Measurements from ENCODE around the gene SERPINA1. TPM values are rescaled to one million over a fixed set of nuclear protein-coding genes. Genes with fewer than 3 reads are reported as not detected.
"Not testable (repeated sequence)": the region's sequence is repeated elsewhere in the genome, so short reads cannot be mapped to it uniquely, and the experiment has no call there.

The SERPINA1 gene
- total RNA-seq, 1 donor from 2014 or later = not detected

DNA sequence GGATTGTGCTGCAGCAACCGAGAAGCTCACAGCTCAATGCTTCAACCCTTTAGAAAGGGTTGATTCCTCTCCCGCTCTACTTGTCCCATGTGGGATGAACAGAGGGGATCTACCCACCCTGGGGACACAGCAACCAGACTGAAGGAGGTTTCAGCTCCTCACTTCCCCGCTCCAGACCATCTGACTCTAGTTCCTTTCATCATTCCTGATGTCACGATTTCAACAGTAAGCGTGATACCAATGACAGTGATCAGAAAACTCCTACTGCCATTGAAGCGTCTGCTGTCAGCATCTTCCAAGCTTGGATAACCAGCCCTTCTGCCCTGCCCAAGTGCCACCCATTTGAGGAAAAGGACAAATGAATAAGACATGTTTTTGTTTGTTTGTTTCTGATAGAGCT lies 14.3 kb downstream of the SERPINA1 start:
- H3K4me1 Mint-ChIP-seq (ENCODE audit: low read depth, unreplicated experiment) = no peaks in the 10 kb centered on the region
- no peak overlapping the region for H3K4me3 Mint-ChIP-seq (ENCODE audit: unreplicated experiment)
- H3K9me3 Mint-ChIP-seq (ENCODE audit: unreplicated experiment) = peaks cover 2% of the 10 kb centered on the region
- DNase-seq = no peak
- no peak overlapping the region for H3K27ac Mint-ChIP-seq (ENCODE audit: unreplicated experiment)
- TF ChIP-seq, protein P1, sequence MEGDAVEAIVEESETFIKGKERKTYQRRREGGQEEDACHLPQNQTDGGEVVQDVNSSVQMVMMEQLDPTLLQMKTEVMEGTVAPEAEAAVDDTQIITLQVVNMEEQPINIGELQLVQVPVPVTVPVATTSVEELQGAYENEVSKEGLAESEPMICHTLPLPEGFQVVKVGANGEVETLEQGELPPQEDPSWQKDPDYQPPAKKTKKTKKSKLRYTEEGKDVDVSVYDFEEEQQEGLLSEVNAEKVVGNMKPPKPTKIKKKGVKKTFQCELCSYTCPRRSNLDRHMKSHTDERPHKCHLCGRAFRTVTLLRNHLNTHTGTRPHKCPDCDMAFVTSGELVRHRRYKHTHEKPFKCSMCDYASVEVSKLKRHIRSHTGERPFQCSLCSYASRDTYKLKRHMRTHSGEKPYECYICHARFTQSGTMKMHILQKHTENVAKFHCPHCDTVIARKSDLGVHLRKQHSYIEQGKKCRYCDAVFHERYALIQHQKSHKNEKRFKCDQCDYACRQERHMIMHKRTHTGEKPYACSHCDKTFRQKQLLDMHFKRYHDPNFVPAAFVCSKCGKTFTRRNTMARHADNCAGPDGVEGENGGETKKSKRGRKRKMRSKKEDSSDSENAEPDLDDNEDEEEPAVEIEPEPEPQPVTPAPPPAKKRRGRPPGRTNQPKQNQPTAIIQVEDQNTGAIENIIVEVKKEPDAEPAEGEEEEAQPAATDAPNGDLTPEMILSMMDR (IDR thresholded peaks at IDR 0.05; ENCODE audit: partially characterized antibody, unreplicated experiment) = no peak
- peaks cover 5% of the 10 kb centered on the region for H3K27me3 Mint-ChIP-seq (ENCODE audit: unreplicated experiment)
- peaks cover 5% of the 10 kb centered on the region for H3K36me3 Mint-ChIP-seq (ENCODE audit: unreplicated experiment)

GRCh38 chr14:94373708-94374107 lies 14.7 kb downstream of the SERPINA1 start:
- DNase-seq = no peak
- H3K4me3 Mint-ChIP-seq (ENCODE audit: unreplicated experiment) = no peak overlapping the region
- H3K27ac Mint-ChIP-seq (ENCODE audit: unreplicated experiment) = no peak overlapping the region
- H3K27me3 Mint-ChIP-seq (ENCODE audit: unreplicated experiment) = peaks cover 5% of the 10 kb centered on the region
- H3K4me1 Mint-ChIP-seq (ENCODE audit: low read depth, unreplicated experiment) = no peaks in the 10 kb centered on the region
- H3K36me3 Mint-ChIP-seq (ENCODE audit: unreplicated experiment) = peaks cover under 1% of the 10 kb centered on the region
- TF ChIP-seq, protein P1 (IDR thresholded peaks at IDR 0.05; ENCODE audit: partially characterized antibody, unreplicated experiment) = no peak
- peaks cover 2% of the 10 kb centered on the region for H3K9me3 Mint-ChIP-seq (ENCODE audit: unreplicated experiment)

- no peak for DNase-seq
- no peaks in the 10 kb centered on the region for H3K4me1 Mint-ChIP-seq (ENCODE audit: low read depth, unreplicated experiment)
- H3K4me3 Mint-ChIP-seq (ENCODE audit: unreplicated experiment) = no peak overlapping the region
- peaks cover 4% of the 10 kb centered on the region for H3K27me3 Mint-ChIP-seq (ENCODE audit: unreplicated experiment)
- TF ChIP-seq, protein P1 (IDR thresholded peaks at IDR 0.05; ENCODE audit: partially characterized antibody, unreplicated experiment) = no peak
- H3K27ac Mint-ChIP-seq (ENCODE audit: unreplicated experiment) = no peak overlapping the region
- H3K9me3 Mint-ChIP-seq (ENCODE audit: unreplicated experiment) = peaks cover 2% of the 10 kb centered on the region
- H3K36me3 Mint-ChIP-seq (ENCODE audit: unreplicated experiment) = no peaks in the 10 kb centered on the region
These were observed 16.3 kb downstream of the SERPINA1 start for GRCh38 chr14:94372021-94372605.

GRCh38 chr14:94370524-94370910 lies 17.9 kb downstream of the SERPINA1 start:
- no peak overlapping the region for H3K4me3 Mint-ChIP-seq (ENCODE audit: unreplicated experiment)
- H3K36me3 Mint-ChIP-seq (ENCODE audit: unreplicated experiment) = no peaks in the 10 kb centered on the region
- peaks cover 2% of the 10 kb centered on the region for H3K9me3 Mint-ChIP-seq (ENCODE audit: unreplicated experiment)
- TF ChIP-seq, protein P1 (IDR thresholded peaks at IDR 0.05; ENCODE audit: partially characterized antibody, unreplicated experiment) = no peak
- no peaks in the 10 kb centered on the region for H3K4me1 Mint-ChIP-seq (ENCODE audit: low read depth, unreplicated experiment)
- no peak overlapping the region for H3K27ac Mint-ChIP-seq (ENCODE audit: unreplicated experiment)
- H3K27me3 Mint-ChIP-seq (ENCODE audit: unreplicated experiment) = no peaks in the 10 kb centered on the region
- no peak for DNase-seq

DNA sequence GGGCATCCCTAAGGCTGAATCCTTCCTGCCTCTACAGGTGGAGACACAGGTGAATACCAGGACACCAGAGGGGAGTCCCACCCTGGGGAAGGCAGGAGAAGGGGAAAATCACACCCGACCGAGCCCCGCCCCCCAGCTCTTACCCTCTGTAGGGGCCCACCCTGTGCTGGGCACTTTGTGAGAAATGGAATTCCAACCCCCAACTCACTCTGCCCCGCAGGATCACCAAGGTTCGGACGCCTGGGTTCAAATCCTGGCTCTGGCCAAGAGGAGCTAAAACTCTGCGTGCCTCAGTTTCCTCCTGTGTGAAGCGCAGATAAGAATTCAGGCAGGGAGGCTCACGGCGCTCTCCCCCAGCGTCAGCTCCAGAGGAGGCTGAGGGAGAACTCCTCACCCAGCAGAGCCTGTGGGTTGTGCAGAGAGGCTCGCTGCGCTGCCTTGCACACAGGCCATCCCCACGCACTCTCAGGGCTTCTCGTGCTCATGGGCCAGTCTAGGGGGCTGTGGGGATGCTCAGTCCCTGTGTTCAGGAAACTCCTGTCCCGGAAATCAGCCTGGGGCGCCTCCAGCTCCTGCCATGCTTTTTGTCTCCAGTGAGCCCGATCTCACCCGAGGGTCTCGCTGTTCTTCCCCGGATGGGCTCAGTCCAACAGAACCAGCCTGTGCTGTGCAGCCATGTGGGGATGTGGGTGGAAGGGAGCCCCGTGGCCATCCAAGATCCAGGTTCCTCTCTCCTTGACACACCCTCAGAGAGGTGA lies 18.5 kb downstream of the SERPINA1 start:
- H3K9me3 Mint-ChIP-seq (ENCODE audit: unreplicated experiment); H3K4me1 Mint-ChIP-seq (ENCODE audit: low read depth, unreplicated experiment); H3K27ac Mint-ChIP-seq (ENCODE audit: unreplicated experiment); H3K27me3 Mint-ChIP-seq (ENCODE audit: unreplicated experiment); DNase-seq; H3K4me3 Mint-ChIP-seq (ENCODE audit: unreplicated experiment); H3K36me3 Mint-ChIP-seq (ENCODE audit: unreplicated experiment): not testable (repeated sequence)
